Peyer's patch (tissue), 4 donors: ENCODE measurements around the gene LAG3.

Source experiments
- CTCF ChIP-seq, 6 experiments: fragments of 450-650 bp in 4 of 6; fragments of 200-600 bp in 2 of 6; sonication (generic) in 1 of 6; IDR thresholded peaks; one replicate each; pipeline ENCODE4 v1.5.1; 2017 to 2019; ENCODE audit warnings: antibody characterized with exemption in 6 of 6, mild to moderate bottlenecking in 3 of 6, moderate library complexity in 1 of 6
- POLR2A ChIP-seq, 2 donors: fragments of 450-650 bp; IDR thresholded peaks; one replicate each; pipeline ENCODE4 v1.5.1; 2017; ENCODE audit warnings: antibody characterized with exemption in 2 of 2, mild to moderate bottlenecking in 2 of 2, moderate library complexity in 2 of 2

- TF ChIP-seq CTCF (IDR thresholded peaks at IDR 0.05): no peak
- no peak for TF ChIP-seq POLR2A (IDR thresholded peaks at IDR 0.05)
Observed at GRCh38 chr12:6796576-6796975, 24.3 kb downstream of the LAG3 start.
